Measurements from ENCODE around the gene ECM2. TPM values are rescaled to one million over a fixed set of nuclear protein-coding genes. Genes with fewer than 3 reads are reported as not detected.

Gene ECM2
- total and polyA plus RNA-seq, 2 of the 8 experiments (the other 6 are each of a cell fraction or from before 2014, with no cell fraction given), result not detected

GRCh38 chr9:92482805-92483204, 53.0 kb downstream of the ECM2 start:
- Histone ChIP-seq H2AK5ac (ENCODE audit: low read depth, low read length) (no peak overlapping the region), H2BK15ac (ENCODE audit: low read length) (no peak overlapping the region), H3K4ac (replicated peaks; ENCODE audit: insufficient read length, low read depth, low read length) (no peak overlapping the region), H3K27me3 (replicated peaks in 1 of 4; ENCODE audit: control insufficient read depth in 3 of 4, extremely low read depth in 1 of 4, insufficient read depth in 3 of 4, low read length in 3 of 4) (no peaks in the 10 kb centered on the region), H3K36me3 (ENCODE audit: control insufficient read depth in 2 of 4, insufficient read depth in 4 of 4, low read length in 3 of 4) (no peaks in the 10 kb centered on the region), H2BK120ac (replicated peaks; ENCODE audit: low read depth, low read length) (no peak overlapping the region), H2AFZ (ENCODE audit: low read length) (no peak overlapping the region), H3K14ac (ENCODE audit: insufficient read length) (no peak overlapping the region), H2BK12ac (ENCODE audit: low read depth, low read length) (no peak overlapping the region), H2BK5ac (ENCODE audit: low read depth, low read length) (no peak overlapping the region), H2BK20ac (ENCODE audit: low read length) (no peak overlapping the region), H3K79me1 (ENCODE audit: low read depth, low read length) (no peaks in the 10 kb centered on the region; the same call in 1 of the 2 replicates), H4K5ac (ENCODE audit: insufficient read length, low read depth, low read length) (no peak overlapping the region), H4K8ac (ENCODE audit: extremely low read depth, insufficient read depth, low read length) (no peak overlapping the region), H3K9ac (replicated peaks in 1 of 4; ENCODE audit: extremely low read depth in 1 of 4, low read depth in 3 of 4, low read length in 3 of 4) (no peak overlapping the region), H3K23ac (ENCODE audit: insufficient read length) (no peak overlapping the region), H3K23me2 (ENCODE audit: low read depth, low read length) (no peaks in the 10 kb centered on the region), H3K4me1 (replicated peaks in 1 of 4; ENCODE audit: control insufficient read depth in 3 of 4, insufficient read depth in 4 of 4, low read length in 3 of 4) (peaks cover 0 to 7% (median 1%) of the 10 kb centered on the region in 4 experiments; a peak in 2 of 7 replicates), H3K56ac (replicated peaks; ENCODE audit: insufficient read length, low read depth, low read length) (no peak overlapping the region), H3K27ac (ENCODE audit: low read depth, low read length) (no peak overlapping the region), H3K18ac (ENCODE audit: extremely low read depth, low read length) (no peak overlapping the region), H4K20me1 (replicated peaks in 1 of 2; ENCODE audit: control insufficient read depth in 1 of 2, insufficient read depth in 2 of 2, low read length in 2 of 2) (no peaks in the 10 kb centered on the region), H3K9me3 (ENCODE audit: insufficient read depth in 2 of 2, low read depth in 1 of 2, low read length in 1 of 2) (no peaks in the 10 kb centered on the region), H4K91ac (replicated peaks; ENCODE audit: insufficient read length, low read length) (no peak overlapping the region), H3K4me3 (ENCODE audit: extremely low read depth in 1 of 4, insufficient read depth in 2 of 4, low read depth in 3 of 4, low read length in 4 of 4) (no peak overlapping the region), H3K4me2 (ENCODE audit: insufficient read depth in 1 of 2, low read depth in 2 of 2, low read length in 2 of 2) (no peak overlapping the region), H3K79me2 (ENCODE audit: control insufficient read depth in 1 of 2, insufficient read depth in 2 of 2, low read length in 2 of 2) (no peaks in the 10 kb centered on the region)
- DNase-seq (ENCODE audit: low read depth in 1 of 2, low spot score in 2 of 2) (no peak), FAIRE-seq (no peak)
- CTCF ChIA-PET (ENCODE audit: partially characterized antibody), result interaction anchor here (0.7 to 1.3 kb wide), 2 partner anchors 20 to 57 kb away, joined by 5 to 7 read pairs; no protein-coding TSS in a partner anchor
- POLR2A ChIA-PET (ENCODE audit: partially characterized antibody), result no interaction called here
- TF ChIP-seq RAD21 (IDR thresholded peaks at IDR 0.05 in 1 of 2, conservative IDR thresholded peaks at IDR 0.05 in 1 of 2; ENCODE audit: low read depth in 2 of 2, low read length in 2 of 2), result no peak
- no peak for TF ChIP-seq CBX8 (IDR thresholded peaks at IDR 0.05; ENCODE audit: borderline replicate concordance, low read depth, low read length)
- no peak for TF ChIP-seq BCL11A (IDR thresholded peaks at IDR 0.05; ENCODE audit: low read depth in 2 of 2, low read length in 2 of 2)
- TF ChIP-seq BACH1 (IDR thresholded peaks at IDR 0.05; ENCODE audit: low read length), result no peak
- TF ChIP-seq POLR2A (IDR thresholded peaks at IDR 0.05; ENCODE audit: control extremely low read depth in 1 of 2, low read depth in 2 of 2, low read length in 2 of 2), result no peak
- no peak for TF ChIP-seq ASH2L (IDR thresholded peaks at IDR 0.05; ENCODE audit: low read length)
- no peak for TF ChIP-seq RBBP5 (IDR thresholded peaks at IDR 0.05; ENCODE audit: borderline replicate concordance, low read depth, low read length)
- TF ChIP-seq SAP30 (IDR thresholded peaks at IDR 0.05; ENCODE audit: insufficient read depth, insufficient replicate concordance, low read length), result no peak
- no peak for TF ChIP-seq RNF2 (IDR thresholded peaks at IDR 0.05; ENCODE audit: borderline replicate concordance, low read depth, low read length, missing control alignments, poor library complexity, severe bottlenecking)
- TF ChIP-seq SIN3A (conservative IDR thresholded peaks at IDR 0.05 in 1 of 2, IDR thresholded peaks at IDR 0.05 in 1 of 2; ENCODE audit: low read depth in 1 of 2, low read length in 2 of 2), result no peak
- no peak for TF ChIP-seq FOSL1 (IDR thresholded peaks at IDR 0.05; ENCODE audit: insufficient read depth, low read depth, low read length)
- TF ChIP-seq POLR2AphosphoS5 (IDR thresholded peaks at IDR 0.05; ENCODE audit: low read depth, low read length), result no peak
- no peak for TF ChIP-seq RFX5 (IDR thresholded peaks at IDR 0.05; ENCODE audit: borderline replicate concordance, low read depth, low read length)
- no peak for TF ChIP-seq CTBP2 (IDR thresholded peaks at IDR 0.05; ENCODE audit: borderline replicate concordance, insufficient read depth, insufficient read length, low read length)
